ENCODE data around the gene GLOD4.
"Not testable (repeated sequence)": the region's sequence is repeated elsewhere in the genome, so short reads cannot be mapped to it uniquely, and the experiment has no call there.

GLOD4 gene

GRCh38 chr17:774313-774584 is 7.8 kb downstream of the GLOD4 start:
- H3K36me3 ChIP-seq (ENCODE audit: control insufficient read depth in 2 of 2, insufficient read depth in 2 of 2, low read length in 2 of 2) = peaks cover 69 to 73% of the 10 kb centered on the region in 2 donors
- H3K4me3 ChIP-seq (ENCODE audit: low read length in 2 of 2) = no peak overlapping the region
- H3K9ac ChIP-seq (ENCODE audit: low read depth in 1 of 2, low read length in 2 of 2) = no peak overlapping the region
- no peak overlapping the region for H3K27ac ChIP-seq (ENCODE audit: low read depth in 2 of 2, low read length in 2 of 2)
- no peaks in the 10 kb centered on the region for H3K4me1 ChIP-seq (ENCODE audit: control insufficient read depth in 2 of 2, insufficient read depth in 2 of 2, low read length in 2 of 2)
- no peaks in the 10 kb centered on the region for H3K9me3 ChIP-seq (ENCODE audit: control insufficient read depth in 2 of 2, low read length in 2 of 2)
- no peaks in the 10 kb centered on the region for H3K27me3 ChIP-seq (ENCODE audit: control insufficient read depth in 2 of 2, insufficient read depth in 2 of 2, low read length in 2 of 2)

DNA sequence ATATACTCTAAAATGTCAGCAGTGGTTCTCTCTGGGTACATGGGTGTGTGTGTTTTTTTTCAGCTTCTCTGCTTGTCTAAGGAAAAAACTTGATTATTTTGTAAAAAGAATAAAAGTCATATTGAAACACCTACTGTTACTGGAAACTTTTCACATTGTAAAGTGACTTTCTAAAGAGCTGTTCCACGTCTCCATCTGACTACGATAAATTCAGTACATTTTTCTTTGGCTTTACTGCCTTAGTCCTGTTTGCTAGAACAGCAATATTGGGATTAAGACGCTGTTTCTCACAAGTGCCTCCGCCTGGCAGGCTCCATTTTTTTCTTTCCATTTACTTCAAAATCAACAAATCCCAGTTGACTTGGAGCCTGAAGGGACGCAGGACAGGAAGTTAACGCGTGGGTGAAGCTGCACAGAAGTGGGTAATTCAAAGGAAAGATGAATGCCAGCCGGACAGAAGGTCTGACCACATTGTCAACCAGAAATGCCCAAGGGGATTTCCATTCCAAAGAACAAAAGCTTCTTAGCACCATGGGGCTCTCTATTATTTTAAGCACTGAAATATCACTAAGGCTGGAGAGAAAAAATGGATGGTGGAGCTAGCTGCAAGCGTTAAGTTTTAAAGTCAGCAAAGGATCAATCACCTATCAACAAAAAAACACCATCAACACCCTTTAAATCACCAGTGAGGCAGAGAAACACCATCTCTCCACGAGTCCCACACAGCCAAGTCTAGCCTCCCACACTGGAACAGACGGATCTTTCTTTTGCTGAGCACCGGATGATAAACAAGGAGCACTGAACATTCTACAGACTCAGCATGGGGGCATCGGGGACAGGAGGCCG is 8.4 kb downstream of the GLOD4 start:
- Histone ChIP-seq H3K4me1 (ENCODE audit: control insufficient read depth in 2 of 2, insufficient read depth in 2 of 2, low read length in 2 of 2) (no peaks in the 10 kb centered on the region), H3K27me3 (ENCODE audit: control insufficient read depth in 2 of 2, insufficient read depth in 2 of 2, low read length in 2 of 2) (no peaks in the 10 kb centered on the region), H3K4me3 (ENCODE audit: low read length in 2 of 2) (no peak overlapping the region), H3K9ac (ENCODE audit: low read depth in 1 of 2, low read length in 2 of 2) (no peak overlapping the region), H3K9me3 (ENCODE audit: control insufficient read depth in 2 of 2, low read length in 2 of 2) (no peaks in the 10 kb centered on the region), H3K36me3 (ENCODE audit: control insufficient read depth in 2 of 2, insufficient read depth in 2 of 2, low read length in 2 of 2) (peaks cover 72 to 77% of the 10 kb centered on the region in 2 donors), H3K27ac (ENCODE audit: low read depth in 2 of 2, low read length in 2 of 2) (no peak overlapping the region)

GRCh38 chr17:773016-773415 is 9.1 kb downstream of the GLOD4 start:
- no peak overlapping the region for H3K27ac ChIP-seq (ENCODE audit: low read depth in 2 of 2, low read length in 2 of 2)
- no peak overlapping the region for H3K4me3 ChIP-seq (ENCODE audit: low read length in 2 of 2)
- no peaks in the 10 kb centered on the region for H3K27me3 ChIP-seq (ENCODE audit: control insufficient read depth in 2 of 2, insufficient read depth in 2 of 2, low read length in 2 of 2)
- H3K9ac ChIP-seq (ENCODE audit: low read depth in 1 of 2, low read length in 2 of 2) = no peak overlapping the region
- H3K36me3 ChIP-seq (ENCODE audit: control insufficient read depth in 2 of 2, insufficient read depth in 2 of 2, low read length in 2 of 2) = peaks cover 65 to 70% of the 10 kb centered on the region in 2 donors
- no peaks in the 10 kb centered on the region for H3K4me1 ChIP-seq (ENCODE audit: control insufficient read depth in 2 of 2, insufficient read depth in 2 of 2, low read length in 2 of 2)
- H3K9me3 ChIP-seq (ENCODE audit: control insufficient read depth in 2 of 2, low read length in 2 of 2) = no peaks in the 10 kb centered on the region

DNA sequence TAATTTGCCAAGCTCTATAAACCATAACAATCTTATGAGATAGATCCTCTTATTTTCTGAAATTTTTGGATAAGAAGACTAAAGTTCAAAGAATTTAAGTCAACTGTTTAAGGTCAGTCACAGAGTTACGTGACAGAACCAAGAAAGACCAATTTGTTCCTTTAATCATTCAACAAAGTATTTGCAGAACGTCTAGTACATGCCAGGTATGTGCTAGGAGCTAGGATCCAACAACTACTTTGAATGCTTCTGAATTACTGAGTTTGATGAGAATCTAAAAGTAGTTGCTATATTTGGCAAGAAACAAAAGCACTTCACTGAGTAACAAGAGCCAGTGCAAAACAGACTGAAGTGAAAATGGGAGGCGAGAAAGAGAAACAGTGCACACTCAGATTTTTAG is 15.0 kb downstream of the GLOD4 start:
- Histone ChIP-seq H3K9me3 (ENCODE audit: control insufficient read depth in 2 of 2, low read length in 2 of 2) (no peaks in the 10 kb centered on the region), H3K4me1 (ENCODE audit: control insufficient read depth in 2 of 2, insufficient read depth in 2 of 2, low read length in 2 of 2) (no peaks in the 10 kb centered on the region), H3K27me3 (ENCODE audit: control insufficient read depth in 2 of 2, insufficient read depth in 2 of 2, low read length in 2 of 2) (no peaks in the 10 kb centered on the region), H3K9ac (ENCODE audit: low read depth in 1 of 2, low read length in 2 of 2) (no peak overlapping the region), H3K27ac (ENCODE audit: low read depth in 2 of 2, low read length in 2 of 2) (no peak overlapping the region), H3K4me3 (ENCODE audit: low read length in 2 of 2) (no peak overlapping the region), H3K36me3 (ENCODE audit: control insufficient read depth in 2 of 2, insufficient read depth in 2 of 2, low read length in 2 of 2) (peaks cover 42 to 44% of the 10 kb centered on the region in 2 donors)

DNA sequence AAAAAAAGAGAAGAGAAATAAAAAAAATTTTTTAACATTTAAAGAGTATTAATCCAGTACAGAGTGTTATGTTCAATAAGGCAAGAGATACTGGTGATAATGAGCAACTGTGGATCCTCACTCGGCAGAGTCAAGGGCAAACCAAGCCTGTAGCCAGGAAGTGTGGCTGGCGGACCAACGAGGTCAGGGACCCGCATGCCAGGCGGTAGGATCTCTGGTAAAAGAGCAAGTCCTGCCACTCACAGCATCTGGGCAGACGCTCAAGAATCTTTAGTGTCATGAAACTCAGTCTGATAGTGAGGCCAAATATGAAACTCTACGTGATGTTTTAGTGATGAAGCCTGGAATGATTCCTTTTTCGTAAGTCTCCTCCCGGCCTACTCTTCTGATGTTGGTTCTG is 21.7 kb downstream of the GLOD4 start:
- H3K9ac ChIP-seq (ENCODE audit: low read depth in 1 of 2, low read length in 2 of 2) = no peak overlapping the region
- no peaks in the 10 kb centered on the region for H3K9me3 ChIP-seq (ENCODE audit: control insufficient read depth in 2 of 2, low read length in 2 of 2)
- no peak overlapping the region for H3K4me3 ChIP-seq (ENCODE audit: low read length in 2 of 2)
- H3K36me3 ChIP-seq (ENCODE audit: control insufficient read depth in 2 of 2, insufficient read depth in 2 of 2, low read length in 2 of 2) = peaks cover 25 to 40% of the 10 kb centered on the region in 2 donors
- H3K27ac ChIP-seq (ENCODE audit: low read depth in 2 of 2, low read length in 2 of 2) = no peak overlapping the region
- no peaks in the 10 kb centered on the region for H3K27me3 ChIP-seq (ENCODE audit: control insufficient read depth in 2 of 2, insufficient read depth in 2 of 2, low read length in 2 of 2)
- H3K4me1 ChIP-seq (ENCODE audit: control insufficient read depth in 2 of 2, insufficient read depth in 2 of 2, low read length in 2 of 2) = no peaks in the 10 kb centered on the region

GRCh38 chr17:759964-760363 is 22.1 kb downstream of the GLOD4 start:
- Histone ChIP-seq H3K27ac (ENCODE audit: low read depth in 2 of 2, low read length in 2 of 2) (no peak overlapping the region), H3K4me1 (ENCODE audit: control insufficient read depth in 2 of 2, insufficient read depth in 2 of 2, low read length in 2 of 2) (no peaks in the 10 kb centered on the region), H3K36me3 (ENCODE audit: control insufficient read depth in 2 of 2, insufficient read depth in 2 of 2, low read length in 2 of 2) (peaks cover 21 to 36% of the 10 kb centered on the region in 2 donors)

DNA sequence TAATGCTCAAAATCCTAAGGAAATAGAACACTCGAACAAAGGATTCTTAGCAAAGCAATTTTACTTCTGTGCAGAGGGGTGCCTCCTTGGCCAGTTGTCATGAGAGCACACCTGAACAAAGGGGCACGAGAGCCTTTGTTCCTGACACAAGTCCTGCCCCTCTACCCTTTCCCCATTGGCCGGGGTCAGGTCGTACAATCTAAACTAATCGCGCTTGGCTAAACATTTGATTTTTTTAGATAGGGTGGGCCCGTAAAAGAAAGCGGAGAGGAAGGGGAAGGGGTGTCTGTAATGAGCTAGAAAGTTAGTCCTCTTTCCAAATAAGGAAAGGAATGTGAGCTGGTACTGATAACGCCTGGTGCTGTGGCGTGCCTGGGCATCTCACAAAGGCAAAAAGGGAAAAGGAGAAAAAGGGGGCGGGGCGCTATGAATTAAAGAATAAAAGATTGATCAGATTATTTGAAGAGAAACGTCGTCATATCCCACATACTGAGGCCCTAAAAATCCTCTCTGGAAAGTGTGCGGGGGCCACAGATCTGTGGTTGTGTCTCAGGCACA is 26.0 kb downstream of the GLOD4 start:
- H3K4me1 ChIP-seq (ENCODE audit: control insufficient read depth in 2 of 2, insufficient read depth in 2 of 2, low read length in 2 of 2); H3K27ac ChIP-seq (ENCODE audit: low read depth in 2 of 2, low read length in 2 of 2); H3K4me3 ChIP-seq (ENCODE audit: low read length in 2 of 2); H3K27me3 ChIP-seq (ENCODE audit: control insufficient read depth in 2 of 2, insufficient read depth in 2 of 2, low read length in 2 of 2); H3K9me3 ChIP-seq (ENCODE audit: control insufficient read depth in 2 of 2, low read length in 2 of 2); H3K9ac ChIP-seq (ENCODE audit: low read depth in 1 of 2, low read length in 2 of 2): not testable (repeated sequence)
- H3K36me3 ChIP-seq (ENCODE audit: control insufficient read depth in 2 of 2, insufficient read depth in 2 of 2, low read length in 2 of 2) = peaks cover 6 to 18% of the 10 kb centered on the region in 2 donors

More at GRCh38 chr17:759964-760363, 22.1 kb downstream of the GLOD4 start:
- no peak overlapping the region for H3K9ac ChIP-seq (ENCODE audit: low read depth in 1 of 2, low read length in 2 of 2)
- H3K27me3 ChIP-seq (ENCODE audit: control insufficient read depth in 2 of 2, insufficient read depth in 2 of 2, low read length in 2 of 2) = no peaks in the 10 kb centered on the region
- no peaks in the 10 kb centered on the region for H3K9me3 ChIP-seq (ENCODE audit: control insufficient read depth in 2 of 2, low read length in 2 of 2)
- H3K4me3 ChIP-seq (ENCODE audit: low read length in 2 of 2) = no peak overlapping the region

- H3K27ac ChIP-seq (ENCODE audit: low read depth in 2 of 2, low read length in 2 of 2); H3K9ac ChIP-seq (ENCODE audit: low read depth in 1 of 2, low read length in 2 of 2); H3K4me3 ChIP-seq (ENCODE audit: low read length in 2 of 2); H3K27me3 ChIP-seq (ENCODE audit: control insufficient read depth in 2 of 2, insufficient read depth in 2 of 2, low read length in 2 of 2); H3K9me3 ChIP-seq (ENCODE audit: control insufficient read depth in 2 of 2, low read length in 2 of 2): not testable (repeated sequence)
- peaks cover 6 to 12% of the 10 kb centered on the region in 2 donors for H3K36me3 ChIP-seq (ENCODE audit: control insufficient read depth in 2 of 2, insufficient read depth in 2 of 2, low read length in 2 of 2)
- peaks cover 12 to 16% of the 10 kb centered on the region in 2 donors for H3K4me1 ChIP-seq (ENCODE audit: control insufficient read depth in 2 of 2, insufficient read depth in 2 of 2, low read length in 2 of 2)
Observed at GRCh38 chr17:755319-755961, 26.6 kb downstream of the GLOD4 start.

DNA sequence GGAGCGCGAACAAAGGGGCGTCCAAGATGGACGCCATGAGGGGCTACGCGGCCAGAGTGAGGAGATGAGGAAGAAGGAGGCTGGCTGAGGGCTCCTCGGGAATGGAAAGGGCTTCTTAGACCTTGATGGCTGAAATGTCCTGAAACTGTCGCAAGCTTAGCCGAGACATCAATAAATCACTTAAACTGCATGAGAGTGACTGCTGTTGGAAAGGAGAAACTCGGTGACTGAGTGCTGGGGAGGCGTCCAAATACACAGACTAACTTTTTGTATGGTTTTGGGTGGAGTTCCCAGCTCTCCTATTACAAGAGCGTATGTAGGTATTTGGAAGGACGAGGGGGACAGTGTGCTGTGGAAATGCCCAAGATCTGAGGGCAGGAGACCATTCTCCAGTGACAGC is 28.7 kb downstream of the GLOD4 start:
- Histone ChIP-seq H3K4me3 (ENCODE audit: low read length in 2 of 2) (no peak overlapping the region), H3K27me3 (ENCODE audit: control insufficient read depth in 2 of 2, insufficient read depth in 2 of 2, low read length in 2 of 2) (no peaks in the 10 kb centered on the region), H3K4me1 (ENCODE audit: control insufficient read depth in 2 of 2, insufficient read depth in 2 of 2, low read length in 2 of 2) (peaks cover 12 to 17% of the 10 kb centered on the region in 2 donors), H3K9me3 (ENCODE audit: control insufficient read depth in 2 of 2, low read length in 2 of 2) (no peaks in the 10 kb centered on the region), H3K27ac (ENCODE audit: low read depth in 2 of 2, low read length in 2 of 2) (no peak overlapping the region), H3K9ac (ENCODE audit: low read depth in 1 of 2, low read length in 2 of 2) (no peak overlapping the region), H3K36me3 (ENCODE audit: control insufficient read depth in 2 of 2, insufficient read depth in 2 of 2, low read length in 2 of 2) (no peaks in the 10 kb centered on the region)

DNA sequence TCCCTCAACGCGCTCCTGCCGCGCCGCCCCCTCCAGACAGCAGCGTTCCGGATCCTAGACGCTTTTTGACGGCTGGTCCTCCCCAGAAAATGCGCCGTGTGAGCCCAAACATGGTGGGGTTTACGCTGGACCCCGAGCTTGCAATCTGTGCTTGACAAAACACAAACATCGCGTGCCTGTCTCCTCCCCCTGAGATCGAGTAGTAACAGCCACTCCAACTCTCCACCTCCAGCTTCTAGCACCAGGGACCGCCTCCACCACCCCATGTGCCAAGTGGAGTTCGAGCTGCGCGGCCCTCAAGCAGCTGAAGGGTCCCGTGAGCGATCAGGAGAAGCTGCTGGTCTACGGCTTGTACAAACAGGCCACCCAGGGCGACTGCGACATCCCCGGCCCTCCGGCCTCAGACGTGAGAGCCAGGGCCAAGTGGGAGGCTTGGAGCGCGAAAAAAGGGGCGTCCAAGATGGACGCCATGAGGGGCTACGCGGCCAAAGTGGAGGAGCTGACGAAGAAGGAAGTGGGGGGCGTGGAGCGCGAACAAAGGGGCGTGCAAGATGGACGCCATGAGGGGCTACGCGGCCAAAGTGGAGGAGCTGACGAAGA is 29.4 kb downstream of the GLOD4 start:
- no peaks in the 10 kb centered on the region for H3K27me3 ChIP-seq (ENCODE audit: control insufficient read depth in 2 of 2, insufficient read depth in 2 of 2, low read length in 2 of 2)
- H3K4me1 ChIP-seq (ENCODE audit: control insufficient read depth in 2 of 2, insufficient read depth in 2 of 2, low read length in 2 of 2) = peaks cover 12 to 17% of the 10 kb centered on the region in 2 donors
- H3K9me3 ChIP-seq (ENCODE audit: control insufficient read depth in 2 of 2, low read length in 2 of 2) = no peaks in the 10 kb centered on the region
- peak overlapping the region; percentile 89 to 93 for H3K4me3 ChIP-seq (ENCODE audit: low read length in 2 of 2)
- peak overlapping the region; percentile 61 to 82 for H3K9ac ChIP-seq (ENCODE audit: low read depth in 1 of 2, low read length in 2 of 2)
- peaks cover 3 to 7% of the 10 kb centered on the region in 2 donors for H3K36me3 ChIP-seq (ENCODE audit: control insufficient read depth in 2 of 2, insufficient read depth in 2 of 2, low read length in 2 of 2)
- peak overlapping the region; percentile 61 to 63 for H3K27ac ChIP-seq (ENCODE audit: low read depth in 2 of 2, low read length in 2 of 2)

Measured in mucosa of rectum (tissue), 2 donors.